ENCODE results near the gene NR2F1.
A peak's percentile ranks its signal among the peaks of the same experiment; 100 is the strongest.

Gene NR2F1

GRCh38 chr5:93579692-93580062, 3.3 kb upstream of the NR2F1 start:
- Histone ChIP-seq H3K9me3 (ENCODE audit: control insufficient read depth, insufficient read depth, low read length) (no peaks in the 10 kb centered on the region), H3K27ac (ENCODE audit: low read depth, low read length) (no peak overlapping the region), H3K4me3 (ENCODE audit: low read depth, low read length) (peak overlapping the region; percentile 52), H3K36me3 (ENCODE audit: control insufficient read depth, insufficient read depth, low read length) (no peaks in the 10 kb centered on the region), H3K4me1 (ENCODE audit: control insufficient read depth, insufficient read depth, low read length) (peaks cover 32% of the 10 kb centered on the region), H3K27me3 (ENCODE audit: control insufficient read depth, insufficient read depth, low read length) (peaks cover 97% of the 10 kb centered on the region), H3K9ac (ENCODE audit: low read depth, low read length) (no peak overlapping the region)

GRCh38 chr5:93580063-93580926, 2.7 kb upstream of the NR2F1 start:
- H3K4me3 ChIP-seq (ENCODE audit: low read depth, low read length) = peak overlapping the region; percentile 52
- H3K36me3 ChIP-seq (ENCODE audit: control insufficient read depth, insufficient read depth, low read length) = no peaks in the 10 kb centered on the region
- no peak overlapping the region for H3K9ac ChIP-seq (ENCODE audit: low read depth, low read length)
- H3K27me3 ChIP-seq (ENCODE audit: control insufficient read depth, insufficient read depth, low read length) = peaks cover 96% of the 10 kb centered on the region
- H3K9me3 ChIP-seq (ENCODE audit: control insufficient read depth, insufficient read depth, low read length) = no peaks in the 10 kb centered on the region
- H3K4me1 ChIP-seq (ENCODE audit: control insufficient read depth, insufficient read depth, low read length) = peaks cover 32% of the 10 kb centered on the region
- H3K27ac ChIP-seq (ENCODE audit: low read depth, low read length) = no peak overlapping the region

DNA sequence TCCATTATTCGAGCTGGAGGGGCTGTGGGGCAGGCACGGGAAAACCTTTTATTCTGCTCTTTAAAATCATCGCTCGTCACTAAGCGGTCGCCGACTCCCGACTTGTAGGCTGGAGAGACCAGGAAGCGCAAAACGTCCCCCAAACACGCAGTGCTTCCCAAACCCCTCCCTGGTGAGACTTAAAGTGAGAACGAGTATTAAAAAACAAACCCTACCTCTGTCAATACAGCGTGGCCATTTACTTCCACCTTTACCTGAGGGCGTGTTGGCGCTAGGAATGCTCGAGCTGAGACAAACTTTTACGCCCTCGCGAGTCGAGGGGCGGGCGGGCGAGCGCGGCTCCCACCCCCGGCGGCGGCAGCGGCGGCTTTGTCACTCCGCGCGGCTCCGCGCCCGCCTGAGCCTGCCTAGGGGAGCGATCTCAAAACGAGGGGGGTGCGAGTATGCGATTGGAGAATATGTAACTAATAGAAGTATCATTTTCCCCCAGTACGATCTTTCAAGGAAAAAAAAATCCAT, 2.0 kb upstream of the NR2F1 start, which contains the start of gene NR2F1-AS1:
Gene NR2F1-AS1 (minus strand): TSS at position 293 of the 519 bp plus-strand sequence.
- H3K9ac ChIP-seq (ENCODE audit: low read depth, low read length) = no peak within 1 kb of the TSS
- H3K4me1 ChIP-seq (ENCODE audit: control insufficient read depth, insufficient read depth, low read length) = peaks cover 32% of the 10 kb centered on the region
- peak within 1 kb of the TSS; percentile 52 for H3K4me3 ChIP-seq (ENCODE audit: low read depth, low read length)
- no peaks in the 10 kb centered on the region for H3K9me3 ChIP-seq (ENCODE audit: control insufficient read depth, insufficient read depth, low read length)
- H3K27me3 ChIP-seq (ENCODE audit: control insufficient read depth, insufficient read depth, low read length) = peaks cover 96% of the 10 kb centered on the region
- H3K27ac ChIP-seq (ENCODE audit: low read depth, low read length) = no peak within 1 kb of the TSS
- no peaks in the 10 kb centered on the region for H3K36me3 ChIP-seq (ENCODE audit: control insufficient read depth, insufficient read depth, low read length)

- H3K4me3 ChIP-seq (ENCODE audit: low read depth, low read length) = 0 out of 2 replicates have a peak overlapping the region, but pooled peaks have one; percentile 52
- peaks cover 96% of the 10 kb centered on the region for H3K27me3 ChIP-seq (ENCODE audit: control insufficient read depth, insufficient read depth, low read length)
- no peak overlapping the region for H3K9ac ChIP-seq (ENCODE audit: low read depth, low read length)
- peaks cover 35% of the 10 kb centered on the region for H3K4me1 ChIP-seq (ENCODE audit: control insufficient read depth, insufficient read depth, low read length)
- no peak overlapping the region for H3K27ac ChIP-seq (ENCODE audit: low read depth, low read length)
- no peaks in the 10 kb centered on the region for H3K9me3 ChIP-seq (ENCODE audit: control insufficient read depth, insufficient read depth, low read length)
- no peaks in the 10 kb centered on the region for H3K36me3 ChIP-seq (ENCODE audit: control insufficient read depth, insufficient read depth, low read length)
Observed at GRCh38 chr5:93582167-93582462, 907 bp upstream of the NR2F1 start.

DNA sequence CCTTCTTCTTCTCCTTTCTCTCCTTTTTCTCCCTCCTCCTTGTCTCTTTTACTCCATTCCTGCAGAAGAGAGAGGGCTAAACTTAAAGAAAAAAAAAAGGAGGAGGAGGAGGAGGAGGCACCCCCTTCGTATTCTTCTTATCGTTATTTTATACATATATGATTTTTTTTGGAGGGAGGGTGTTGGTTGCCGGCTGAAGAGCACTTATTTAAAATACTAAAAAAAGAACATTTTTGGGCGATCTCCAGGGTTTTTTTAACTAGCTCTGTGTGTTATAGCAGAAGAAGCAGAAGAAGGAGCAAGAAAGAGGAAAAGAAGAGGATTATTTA, 381 bp downstream of the NR2F1 start:
- H3K4me1 ChIP-seq (ENCODE audit: control insufficient read depth, insufficient read depth, low read length) = peaks cover 35% of the 10 kb centered on the region
- H3K27ac ChIP-seq (ENCODE audit: low read depth, low read length) = no peak overlapping the region
- peaks cover 96% of the 10 kb centered on the region for H3K27me3 ChIP-seq (ENCODE audit: control insufficient read depth, insufficient read depth, low read length)
- H3K4me3 ChIP-seq (ENCODE audit: low read depth, low read length) = peak overlapping the region; percentile 52; the same call in 1 of the 2 replicates
- no peaks in the 10 kb centered on the region for H3K9me3 ChIP-seq (ENCODE audit: control insufficient read depth, insufficient read depth, low read length)
- H3K9ac ChIP-seq (ENCODE audit: low read depth, low read length) = no peak overlapping the region
- no peaks in the 10 kb centered on the region for H3K36me3 ChIP-seq (ENCODE audit: control insufficient read depth, insufficient read depth, low read length)

- H3K36me3 ChIP-seq (ENCODE audit: control insufficient read depth, insufficient read depth, low read length) = no peaks in the 10 kb centered on the region
- peak overlapping the region; percentile 52 for H3K4me3 ChIP-seq (ENCODE audit: low read depth, low read length)
- peaks cover 31% of the 10 kb centered on the region for H3K4me1 ChIP-seq (ENCODE audit: control insufficient read depth, insufficient read depth, low read length)
- H3K9ac ChIP-seq (ENCODE audit: low read depth, low read length) = no peak overlapping the region
- peaks cover 96% of the 10 kb centered on the region for H3K27me3 ChIP-seq (ENCODE audit: control insufficient read depth, insufficient read depth, low read length)
- no peaks in the 10 kb centered on the region for H3K9me3 ChIP-seq (ENCODE audit: control insufficient read depth, insufficient read depth, low read length)
- no peak overlapping the region for H3K27ac ChIP-seq (ENCODE audit: low read depth, low read length)
Observed at GRCh38 chr5:93583768-93584595, 960 bp downstream of the NR2F1 start.

GRCh38 chr5:93584596-93585040, 1.6 kb downstream of the NR2F1 start:
- Histone ChIP-seq H3K4me3 (ENCODE audit: low read depth, low read length) (peak overlapping the region; percentile 52; the same call in 1 of the 2 replicates), H3K27me3 (ENCODE audit: control insufficient read depth, insufficient read depth, low read length) (peaks cover 96% of the 10 kb centered on the region), H3K36me3 (ENCODE audit: control insufficient read depth, insufficient read depth, low read length) (no peaks in the 10 kb centered on the region), H3K9ac (ENCODE audit: low read depth, low read length) (no peak overlapping the region), H3K9me3 (ENCODE audit: control insufficient read depth, insufficient read depth, low read length) (no peaks in the 10 kb centered on the region), H3K4me1 (ENCODE audit: control insufficient read depth, insufficient read depth, low read length) (peaks cover 28% of the 10 kb centered on the region), H3K27ac (ENCODE audit: low read depth, low read length) (no peak overlapping the region)

DNA sequence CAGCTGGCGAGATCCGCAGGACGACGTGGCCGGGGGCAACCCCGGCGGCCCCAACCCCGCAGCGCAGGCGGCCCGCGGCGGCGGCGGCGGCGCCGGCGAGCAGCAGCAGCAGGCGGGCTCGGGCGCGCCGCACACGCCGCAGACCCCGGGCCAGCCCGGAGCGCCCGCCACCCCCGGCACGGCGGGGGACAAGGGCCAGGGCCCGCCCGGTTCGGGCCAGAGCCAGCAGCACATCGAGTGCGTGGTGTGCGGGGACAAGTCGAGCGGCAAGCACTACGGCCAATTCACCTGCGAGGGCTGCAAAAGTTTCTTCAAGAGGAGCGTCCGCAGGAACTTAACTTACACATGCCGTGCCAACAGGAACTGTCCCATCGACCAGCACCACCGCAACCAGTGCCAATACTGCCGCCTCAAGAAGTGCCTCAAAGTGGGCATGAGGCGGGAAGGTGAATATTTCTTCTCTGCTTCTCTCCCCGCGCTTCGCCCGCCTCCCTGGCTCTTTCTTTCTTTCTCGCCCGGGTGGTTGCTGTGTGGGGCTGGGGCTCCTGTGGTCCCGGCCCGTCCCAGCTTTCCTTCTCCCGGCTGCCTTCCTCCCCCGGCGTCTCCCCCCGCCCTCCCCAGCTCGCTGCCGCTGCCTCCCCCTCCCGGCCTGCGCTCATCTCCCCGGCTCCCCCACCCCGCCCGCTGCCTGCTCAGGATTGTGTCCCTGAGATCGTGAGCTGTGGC, 2.2 kb downstream of the NR2F1 start:
- Histone ChIP-seq H3K36me3 (ENCODE audit: control insufficient read depth, insufficient read depth, low read length) (no peaks in the 10 kb centered on the region), H3K27me3 (ENCODE audit: control insufficient read depth, insufficient read depth, low read length) (peaks cover 96% of the 10 kb centered on the region), H3K4me1 (ENCODE audit: control insufficient read depth, insufficient read depth, low read length) (peaks cover 23% of the 10 kb centered on the region), H3K9me3 (ENCODE audit: control insufficient read depth, insufficient read depth, low read length) (no peaks in the 10 kb centered on the region), H3K27ac (ENCODE audit: low read depth, low read length) (no peak overlapping the region), H3K9ac (ENCODE audit: low read depth, low read length) (no peak overlapping the region), H3K4me3 (ENCODE audit: low read depth, low read length) (peak overlapping the region; percentile 46)

- peaks cover 16% of the 10 kb centered on the region for H3K4me1 ChIP-seq (ENCODE audit: control insufficient read depth, insufficient read depth, low read length)
- no peaks in the 10 kb centered on the region for H3K9me3 ChIP-seq (ENCODE audit: control insufficient read depth, insufficient read depth, low read length)
- H3K9ac ChIP-seq (ENCODE audit: low read depth, low read length) = no peak overlapping the region
- peaks cover 96% of the 10 kb centered on the region for H3K27me3 ChIP-seq (ENCODE audit: control insufficient read depth, insufficient read depth, low read length)
- no peak overlapping the region for H3K4me3 ChIP-seq (ENCODE audit: low read depth, low read length)
- no peaks in the 10 kb centered on the region for H3K36me3 ChIP-seq (ENCODE audit: control insufficient read depth, insufficient read depth, low read length)
- no peak overlapping the region for H3K27ac ChIP-seq (ENCODE audit: low read depth, low read length)
Observed at GRCh38 chr5:93585767-93586385, 2.9 kb downstream of the NR2F1 start.
